GM18502 (cell line): ENCODE results near the gene KBTBD4.
"Not testable (repeated sequence)": the region's sequence is repeated elsewhere in the genome, so short reads cannot be mapped to it uniquely, and the experiment has no call there.

Experiments
- ATAC-seq: cut with Tn5 transposase; IDR thresholded peaks from one replicate; pipeline ENCODE4 v1.9.1; 2021; ENCODE audit warnings: mild to moderate bottlenecking; ENCODE audit not compliant: unreplicated experiment, poor library complexity

The KBTBD4 gene

DNA sequence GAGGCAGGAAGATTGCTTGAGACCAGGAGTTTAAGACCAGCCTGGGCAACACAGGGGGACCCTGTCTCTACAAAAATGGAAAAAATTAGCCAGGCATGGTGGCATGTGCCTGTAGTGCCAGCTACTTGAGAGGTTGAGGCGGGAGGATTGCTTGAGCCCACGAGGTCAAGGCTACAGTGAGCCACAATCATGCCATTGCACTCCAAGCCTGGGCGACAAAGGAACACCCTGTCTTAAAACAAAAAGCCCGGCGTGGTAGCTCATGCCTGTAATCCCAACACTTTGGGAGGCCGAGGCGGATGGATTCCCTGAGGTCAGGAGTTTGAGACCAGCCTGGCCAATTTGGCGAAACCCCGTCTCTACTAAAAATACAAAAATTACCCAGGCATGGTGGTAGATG lies 48.0 kb downstream of the KBTBD4 start:
- not testable (repeated sequence) for ATAC-seq

DNA sequence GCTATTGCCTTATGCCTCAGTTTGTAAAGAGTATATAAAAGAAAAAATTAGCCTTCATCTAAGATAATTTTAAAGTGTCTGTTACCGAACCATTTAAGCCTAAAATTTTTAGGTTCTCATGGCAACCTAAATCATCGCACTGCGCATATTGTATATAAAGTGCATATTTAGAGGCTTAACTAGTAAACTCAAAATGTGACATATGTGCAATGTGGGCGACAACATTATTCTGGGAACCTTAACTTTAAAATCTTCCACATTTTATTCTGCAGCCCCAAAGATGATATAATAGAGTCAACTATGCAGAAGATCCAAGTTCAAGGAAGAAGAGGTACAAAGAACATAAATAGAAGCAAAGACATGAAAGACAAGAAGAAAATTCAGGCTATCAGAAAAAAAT lies 48.8 kb downstream of the KBTBD4 start:
- ATAC-seq: no peak

DNA sequence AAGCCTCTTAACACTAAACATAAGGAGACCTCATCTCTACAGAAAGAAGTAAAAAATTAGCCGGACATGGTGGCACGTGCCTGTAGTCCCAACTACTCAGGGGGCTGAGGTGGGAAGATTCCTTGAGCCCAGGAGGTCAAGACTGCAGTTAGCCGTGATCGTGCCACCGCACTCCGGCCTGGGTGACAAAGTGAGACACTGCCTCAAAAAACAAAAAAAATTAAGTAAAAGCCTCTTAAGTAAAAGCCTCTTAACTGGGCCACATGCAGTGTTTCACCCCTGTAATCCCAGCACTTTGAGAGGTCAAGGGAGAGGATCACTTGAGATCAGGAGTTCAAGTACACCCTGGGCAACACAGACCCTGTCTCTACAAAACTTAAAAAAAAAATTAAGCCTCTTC lies 51.6 kb downstream of the KBTBD4 start:
- ATAC-seq: no peak

DNA sequence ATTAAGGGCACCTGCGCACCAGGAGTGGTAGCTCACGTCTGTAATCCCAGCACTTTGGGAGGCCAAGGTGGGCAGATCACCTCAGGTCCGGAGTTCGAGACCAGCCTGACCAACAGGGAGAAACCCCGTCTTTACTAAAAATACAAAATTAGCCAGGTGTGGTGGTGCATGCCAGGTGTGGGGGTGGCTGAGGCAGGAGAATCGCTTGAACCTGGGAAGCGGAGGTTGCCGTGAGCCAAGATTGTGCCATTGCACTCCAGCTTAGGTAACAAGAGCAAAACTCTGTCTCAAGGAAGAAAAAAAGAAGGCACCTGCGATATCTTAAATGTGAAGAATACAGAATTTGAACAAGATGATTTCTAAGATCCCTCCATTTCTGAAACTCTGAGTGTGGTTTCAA lies 52.7 kb downstream of the KBTBD4 start:
- not testable (repeated sequence) for ATAC-seq

DNA sequence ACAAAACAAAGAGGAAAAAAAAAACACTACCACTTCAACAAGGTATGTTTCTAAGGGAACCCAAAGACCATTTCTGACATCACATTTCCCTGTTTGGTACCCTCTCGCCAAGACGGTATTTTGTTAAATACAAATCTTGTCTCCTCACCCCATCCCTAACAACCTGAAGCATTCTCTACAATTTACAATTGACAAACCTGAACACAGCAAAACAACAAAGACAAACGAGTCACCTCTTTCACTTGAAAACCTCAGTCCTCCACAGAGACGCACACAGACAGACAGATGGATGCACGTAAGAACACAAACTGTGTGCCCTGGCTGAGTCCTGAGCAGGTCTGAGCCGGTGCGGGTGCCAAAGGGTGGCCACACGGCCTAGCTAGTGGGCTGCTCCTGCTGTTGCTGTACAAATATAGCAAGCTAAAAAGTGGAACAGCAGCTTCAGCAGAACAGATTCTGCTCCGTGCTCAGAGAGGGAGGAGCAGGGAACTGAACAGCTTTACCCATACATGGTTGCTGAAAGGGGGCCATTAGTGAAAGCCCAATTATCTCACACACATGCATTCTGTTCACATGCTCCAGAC lies 54.4 kb downstream of the KBTBD4 start:
- ATAC-seq: no peak

DNA sequence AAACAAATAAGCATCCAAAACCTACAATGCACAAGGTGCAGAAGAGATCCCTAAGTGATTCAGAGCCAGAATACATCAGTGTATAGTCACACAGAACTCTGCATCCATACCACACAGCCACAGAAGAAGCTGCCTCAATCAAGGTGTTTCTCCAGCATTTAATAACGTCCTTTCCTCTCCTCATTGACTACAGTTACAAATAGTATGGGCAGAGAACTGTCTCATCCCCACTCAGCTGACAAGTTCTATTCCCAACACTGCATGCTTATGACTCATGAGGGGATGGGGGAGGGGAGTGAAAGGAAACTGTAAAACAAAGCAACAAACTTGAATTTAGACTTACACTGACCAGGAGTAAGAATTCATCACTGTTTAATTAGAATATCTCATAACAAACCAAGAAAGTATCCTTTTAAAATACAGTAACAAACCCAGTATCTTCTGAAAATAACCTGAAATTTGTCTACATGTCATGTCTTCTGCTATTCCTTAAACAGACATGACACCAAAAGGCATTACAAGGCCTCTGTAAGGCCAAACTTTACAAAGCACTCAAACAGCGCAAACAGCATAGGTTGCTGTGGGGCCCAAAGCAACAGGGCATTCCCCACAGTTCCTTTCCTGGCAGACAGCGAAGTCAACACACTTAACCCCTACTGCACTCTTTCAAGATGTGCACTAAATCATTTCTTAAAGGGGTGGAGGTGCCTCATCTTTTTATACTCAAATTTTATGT lies 55.1 kb downstream of the KBTBD4 start:
- peak; percentile 53 for ATAC-seq
